NCI-H2196 (cell line): ENCODE results near the gene ZNF709.
"Not testable (repeated sequence)": the region's sequence is repeated elsewhere in the genome, so short reads cannot be mapped to it uniquely, and the experiment has no call there.

Experiments used
- DNase-seq: peaks from one replicate; lab custom pipeline; 2025; ENCODE audit not compliant: unreplicated experiment; lab: John Stamatoyannopoulos, UW

Gene ZNF709

GRCh38 chr19:12484371-12485051 lies at the start of gene ZNF709:
TSS of gene ZNF709 (minus strand) at chr19:12484816. CDS start at chr19:12484657, 159 bp downstream.
- peak; percentile 80 for DNase-seq

- DNase-seq, result no peak
These were observed 42.6 kb upstream of the ZNF709 start for GRCh38 chr19:12527034-12527836.

GRCh38 chr19:12526542-12526941 lies 41.9 kb upstream of the ZNF709 start:
- no peak for DNase-seq

GRCh38 chr19:12521996-12522395 lies 37.4 kb upstream of the ZNF709 start:
- DNase-seq, result no peak

GRCh38 chr19:12513531-12514061 lies 29.0 kb upstream of the ZNF709 start:
- no peak for DNase-seq

- DNase-seq, result no peak
These were observed 12.4 kb upstream of the ZNF709 start for GRCh38 chr19:12497032-12497431.

GRCh38 chr19:12496480-12496879 lies 11.9 kb upstream of the ZNF709 start:
- DNase-seq, result no peak

GRCh38 chr19:12495002-12495802 lies 10.6 kb upstream of the ZNF709 start:
- peak; percentile 89 for DNase-seq

GRCh38 chr19:12494260-12494860 lies 9.7 kb upstream of the ZNF709 start:
- DNase-seq, result no peak

- not testable (repeated sequence) for DNase-seq
These were observed 1.7 kb upstream of the ZNF709 start for GRCh38 chr19:12486265-12486783.

- DNase-seq, result no peak
These were observed 955 bp upstream of the ZNF709 start for GRCh38 chr19:12485571-12485970.

GRCh38 chr19:12485052-12485416 lies 418 bp upstream of the ZNF709 start:
- peak; percentile 47 for DNase-seq

- no peak for DNase-seq
These were observed 625 bp downstream of the ZNF709 start for GRCh38 chr19:12484011-12484370.

GRCh38 chr19:12482509-12482886 lies 2.1 kb downstream of the ZNF709 start:
- no peak for DNase-seq

GRCh38 chr19:12481781-12482508 lies 2.7 kb downstream of the ZNF709 start:
- DNase-seq, result no peak

- no peak for DNase-seq
These were observed 6.2 kb downstream of the ZNF709 start for GRCh38 chr19:12478234-12478941.

GRCh38 chr19:12467651-12468050 lies 17.0 kb downstream of the ZNF709 start:
- not testable (repeated sequence) for DNase-seq

- DNase-seq, result no peak
These were observed 19.4 kb downstream of the ZNF709 start for GRCh38 chr19:12465211-12465610.

- no peak for DNase-seq
These were observed 19.8 kb downstream of the ZNF709 start for GRCh38 chr19:12464769-12465168.

- not testable (repeated sequence) for DNase-seq
These were observed 20.5 kb downstream of the ZNF709 start for GRCh38 chr19:12464139-12464538.
